ENCODE data around the gene USP22. TPM values are rescaled to one million over a fixed set of nuclear protein-coding genes. Genes with fewer than 3 reads are reported as not detected.

The USP22 gene
- total and polyA plus RNA-seq, 4 donors = 27.2 to 109 (median 58.1) TPM

GRCh38 chr17:21061158-21061835 is 18.5 kb upstream of the USP22 start:
- H3K4me1 ChIP-seq (ENCODE audit: control insufficient read depth in 4 of 4, insufficient read depth in 4 of 4, low read length in 3 of 4) = no peaks in the 10 kb centered on the region
- no peak for DNase-seq (ENCODE audit: low spot score)
- TF ChIP-seq YY1 (IDR thresholded peaks at IDR 0.05) (no peak), FOXA1 (IDR thresholded peaks at IDR 0.05) (no peak), EGR1 (IDR thresholded peaks at IDR 0.05; ENCODE audit: low read depth in 2 of 2) (no peak), NR2F2 (IDR thresholded peaks at IDR 0.05) (no peak), CTCF (IDR thresholded peaks at IDR 0.05; ENCODE audit: low read depth, low read length, missing input control) (no peak), TAF1 (conservative IDR thresholded peaks at IDR 0.05) (no peak), MAX (IDR thresholded peaks at IDR 0.05) (no peak), SP1 (IDR thresholded peaks at IDR 0.05) (no peak), RXRA (IDR thresholded peaks at IDR 0.05) (no peak), HNF4A (conservative IDR thresholded peaks at IDR 0.05) (no peak), ATF3 (IDR thresholded peaks at IDR 0.05) (no peak), ZBTB33 (IDR thresholded peaks at IDR 0.05) (no peak), RAD21 (IDR thresholded peaks at IDR 0.05) (no peak), HNF4G (IDR thresholded peaks at IDR 0.05) (no peak), FOXA2 (IDR thresholded peaks at IDR 0.05) (no peak), GABPA (IDR thresholded peaks at IDR 0.05 in 1 of 2, conservative IDR thresholded peaks at IDR 0.05 in 1 of 2) (no peak)
- no peak overlapping the region for H3K9ac ChIP-seq (ENCODE audit: low read depth in 1 of 2, low read length in 2 of 2)
- H3K9me3 ChIP-seq (ENCODE audit: control insufficient read depth in 4 of 4, low read length in 3 of 4) = no peaks in the 10 kb centered on the region
- peaks cover 0 to 2% (median 0%) of the 10 kb centered on the region in 4 donors for H3K27me3 ChIP-seq (ENCODE audit: control insufficient read depth in 4 of 4, insufficient read depth in 4 of 4, low read length in 3 of 4)
- no peak overlapping the region for H3K4me3 ChIP-seq (ENCODE audit: low read depth in 1 of 3, low read length in 3 of 3)
- no peaks in the 10 kb centered on the region for H3K36me3 ChIP-seq (ENCODE audit: control insufficient read depth in 4 of 4, insufficient read depth in 3 of 4, low read depth in 1 of 4, low read length in 3 of 4)
- no peak overlapping the region for H3K27ac ChIP-seq (ENCODE audit: low read depth in 1 of 2, low read length in 2 of 2)
- 91% methylated on average over 13 of the region's 13 CpGs for WGBS

- H3K36me3 ChIP-seq (ENCODE audit: control insufficient read depth in 4 of 4, insufficient read depth in 3 of 4, low read depth in 1 of 4, low read length in 3 of 4) = no peaks in the 10 kb centered on the region
- WGBS = 91% methylated on average over 7 of the region's 7 CpGs
Observed at GRCh38 chr17:21059761-21060160, 16.9 kb upstream of the USP22 start.

More at GRCh38 chr17:21059761-21060160, 16.9 kb upstream of the USP22 start:
- no peak for TF ChIP-seq YY1 (IDR thresholded peaks at IDR 0.05)
- TF ChIP-seq MAX (IDR thresholded peaks at IDR 0.05) = no peak
- no peak for TF ChIP-seq RAD21 (IDR thresholded peaks at IDR 0.05)
- no peak for TF ChIP-seq TAF1 (conservative IDR thresholded peaks at IDR 0.05)
- TF ChIP-seq SP1 (IDR thresholded peaks at IDR 0.05) = no peak
- no peak for TF ChIP-seq JUND (IDR thresholded peaks at IDR 0.05)
- TF ChIP-seq FOXA1 (IDR thresholded peaks at IDR 0.05) = no peak
- TF ChIP-seq CTCF (IDR thresholded peaks at IDR 0.05; ENCODE audit: low read depth, low read length, missing input control) = no peak
- no peak for TF ChIP-seq NR2F2 (IDR thresholded peaks at IDR 0.05)
- TF ChIP-seq HNF4A (conservative IDR thresholded peaks at IDR 0.05) = no peak
- no peak for TF ChIP-seq GABPA (IDR thresholded peaks at IDR 0.05 in 1 of 2, conservative IDR thresholded peaks at IDR 0.05 in 1 of 2)
- no peak for TF ChIP-seq RXRA (IDR thresholded peaks at IDR 0.05)
- no peak for TF ChIP-seq REST (IDR thresholded peaks at IDR 0.05)
- no peaks in the 10 kb centered on the region for H3K4me1 ChIP-seq (ENCODE audit: control insufficient read depth in 4 of 4, insufficient read depth in 4 of 4, low read length in 3 of 4)
- H3K27me3 ChIP-seq (ENCODE audit: control insufficient read depth in 4 of 4, insufficient read depth in 4 of 4, low read length in 3 of 4) = peaks cover 0 to 2% (median 0%) of the 10 kb centered on the region in 4 donors
- H3K27ac ChIP-seq (ENCODE audit: low read depth in 1 of 2, low read length in 2 of 2) = no peak overlapping the region
- DNase-seq (ENCODE audit: low spot score) = no peak
- no peak overlapping the region for H3K4me3 ChIP-seq (ENCODE audit: low read depth in 1 of 3, low read length in 3 of 3)
- no peaks in the 10 kb centered on the region for H3K9me3 ChIP-seq (ENCODE audit: control insufficient read depth in 4 of 4, low read length in 3 of 4)
- H3K9ac ChIP-seq (ENCODE audit: low read depth in 1 of 2, low read length in 2 of 2) = no peak overlapping the region

Measured in liver (tissue), 9 donors.